H9 (cell line): Measurements from ENCODE around the gene GSN. TPM values are rescaled to one million over a fixed set of nuclear protein-coding genes. Genes with fewer than 3 reads are reported as not detected.

Experiments
- DNase-seq: peaks from one replicate; pipeline ENCODE4 v3.0.0-alpha.2; 2017
- H2AFZ ChIP-seq: one replicate; pipeline ENCODE4 v1.6.1; 2013; ENCODE audit warnings: mild to moderate bottlenecking, low read length, control low read depth, moderate library complexity
- H2AK5ac ChIP-seq: 2 replicates; pipeline ENCODE4 v1.6.1; 2013; ENCODE audit warnings: low read length, control low read depth, mixed read lengths; ENCODE audit not compliant: insufficient read length
- H2BK120ac ChIP-seq: one replicate; pipeline ENCODE4 v1.6.1; 2013; ENCODE audit warnings: low read depth, mild to moderate bottlenecking, low read length, control low read depth, inconsistent platforms; ENCODE audit not compliant: poor library complexity, severe bottlenecking
- H2BK12ac ChIP-seq: 2 replicates; pipeline ENCODE4 v1.6.1; 2013; ENCODE audit warnings: low read length, control low read depth, mixed read lengths, low read depth; ENCODE audit not compliant: insufficient read length
- H2BK15ac ChIP-seq: 2 replicates; pipeline ENCODE4 v1.6.1; 2013; ENCODE audit warnings: low read depth, low read length, control low read depth
- H2BK20ac ChIP-seq: one replicate; pipeline ENCODE4 v1.6.1; 2013; ENCODE audit warnings: low read depth, mild to moderate bottlenecking, low read length, control low read depth, inconsistent platforms; ENCODE audit not compliant: poor library complexity, severe bottlenecking
- H2BK5ac ChIP-seq: 2 replicates; pipeline ENCODE4 v1.6.1; 2013; ENCODE audit warnings: low read length, control low read depth, mixed read lengths; ENCODE audit not compliant: insufficient read length
- H3K14ac ChIP-seq: 2 replicates; pipeline ENCODE4 v1.6.1; 2013; ENCODE audit warnings: low read length, control low read depth; ENCODE audit not compliant: insufficient read depth
- H3K18ac ChIP-seq: 2 replicates; pipeline ENCODE4 v1.6.1; 2013; ENCODE audit warnings: low read depth, mild to moderate bottlenecking, mixed read lengths, low read length, control low read depth; ENCODE audit not compliant: insufficient read length
- H3K23ac ChIP-seq: 2 replicates; pipeline ENCODE4 v1.6.1; 2013; ENCODE audit warnings: low read length, control low read depth, mixed read lengths, low read depth; ENCODE audit not compliant: insufficient read length
- H3K23me2 ChIP-seq: 2 replicates; pipeline ENCODE4 v1.6.1; 2013; ENCODE audit warnings: low read depth, mild to moderate bottlenecking, mixed read lengths, low read length, control low read depth; ENCODE audit not compliant: insufficient read length, poor library complexity, severe bottlenecking
- H3K27ac ChIP-seq: 2 replicates; pipeline ENCODE4 v1.5.1; 2013; ENCODE audit warnings: low read length, control low read depth, mixed read lengths, low read depth; ENCODE audit not compliant: insufficient read length
- H3K27me3 ChIP-seq: 2 replicates; pipeline ENCODE4 v1.6.1; 2013; ENCODE audit warnings: low read length, control low read depth, inconsistent platforms; ENCODE audit not compliant: insufficient read depth
- H3K4ac ChIP-seq: 2 replicates; pipeline ENCODE4 v1.6.1; 2013; ENCODE audit warnings: low read depth, mild to moderate bottlenecking, control low read depth, inconsistent platforms, low read length, moderate library complexity
- H3K4me1 ChIP-seq: 2 replicates; pipeline ENCODE4 v1.6.1; 2013; ENCODE audit warnings: low read length, control low read depth, inconsistent platforms; ENCODE audit not compliant: insufficient read depth
- H3K4me2 ChIP-seq: 2 replicates; pipeline ENCODE4 v1.6.1; 2013; ENCODE audit warnings: low read length, control low read depth, mixed read lengths; ENCODE audit not compliant: insufficient read length, insufficient read depth
- H3K56ac ChIP-seq: 2 replicates; pipeline ENCODE4 v1.6.1; 2013; ENCODE audit warnings: low read depth, mild to moderate bottlenecking, mixed read lengths, low read length, control low read depth; ENCODE audit not compliant: insufficient read length
- H3K79me1 ChIP-seq: 2 replicates; pipeline ENCODE4 v1.6.1; 2013; ENCODE audit warnings: low read depth, mild to moderate bottlenecking, moderate library complexity, low read length, control low read depth, inconsistent platforms; ENCODE audit not compliant: insufficient read depth, poor library complexity, severe bottlenecking
- H3K79me2 ChIP-seq: 2 replicates; pipeline ENCODE4 v1.6.1; 2013; ENCODE audit warnings: low read length, control low read depth, inconsistent platforms; ENCODE audit not compliant: insufficient read depth
- H3K9ac ChIP-seq: 2 replicates; pipeline ENCODE4 v1.6.1; 2013; ENCODE audit warnings: low read length, control low read depth, mixed read lengths; ENCODE audit not compliant: insufficient read length; ENCODE audit errors: extremely low read depth
- H3K9me3 ChIP-seq: one replicate; pipeline ENCODE4 v1.6.1; 2013; ENCODE audit warnings: low read depth, low read length, inconsistent platforms; ENCODE audit not compliant: control insufficient read depth
- H3T11ph ChIP-seq: one replicate; pipeline ENCODE4 v1.6.1; 2013; ENCODE audit warnings: mild to moderate bottlenecking, low read length, control low read depth, inconsistent platforms
- H4K20me1 ChIP-seq: one replicate; pipeline ENCODE4 v1.6.1; 2013; ENCODE audit not compliant: control insufficient read depth, insufficient read length, insufficient read depth
- H4K5ac ChIP-seq: 2 replicates; pipeline ENCODE4 v1.6.1; 2013; ENCODE audit warnings: low read depth, mild to moderate bottlenecking, mixed read lengths, low read length, control low read depth; ENCODE audit not compliant: insufficient read length
- H4K8ac ChIP-seq: replicated peaks from 2 replicates; pipeline ENCODE4 v1.6.1; 2013; ENCODE audit warnings: low read length, control low read depth, mixed read lengths, low read depth; ENCODE audit not compliant: insufficient read length
- H4K91ac ChIP-seq: 2 replicates; pipeline ENCODE4 v1.6.1; 2013; ENCODE audit warnings: low read depth, mild to moderate bottlenecking, moderate library complexity, mixed read lengths, low read length, control low read depth; ENCODE audit not compliant: insufficient read length
- H3K27ac Mint-ChIP-seq, 3 experiments: 2 replicates in 2 of 3; 3 replicates in 1 of 3; pipeline ENCODE4 v1.8.0; 2020 to 2021; ENCODE audit warnings: mixed read lengths in 3 of 3, mild to moderate bottlenecking in 1 of 3, moderate library complexity in 1 of 3
- H3K27me3 Mint-ChIP-seq: 2 replicates; pipeline ENCODE4 v1.8.0; 2021; ENCODE audit warnings: low read depth, mild to moderate bottlenecking, moderate library complexity, mixed read lengths
- H3K36me3 Mint-ChIP-seq, 3 experiments: 2 replicates in 2 of 3; 3 replicates in 1 of 3; pipeline ENCODE4 v1.8.0; 2020 to 2021; ENCODE audit warnings: low read depth in 3 of 3, mixed read lengths in 3 of 3; ENCODE audit not compliant: insufficient read depth in 1 of 3
- H3K4me1 Mint-ChIP-seq, 2 experiments: 2 replicates each; pipeline ENCODE4 v1.8.0; 2020; ENCODE audit warnings: mixed read lengths in 2 of 2
- H3K4me3 Mint-ChIP-seq, 2 experiments: 2 replicates in 1 of 2; 3 replicates in 1 of 2; pipeline ENCODE4 v1.8.0; 2020 to 2021; ENCODE audit warnings: mild to moderate bottlenecking in 2 of 2, mixed read lengths in 2 of 2, moderate library complexity in 1 of 2
- H3K9me3 Mint-ChIP-seq, 2 experiments: 2 replicates in 1 of 2; 3 replicates in 1 of 2; pipeline ENCODE4 v1.8.0; 2020; ENCODE audit warnings: mild to moderate bottlenecking in 2 of 2, mixed read lengths in 2 of 2, moderate library complexity in 1 of 2
- CTCF ChIP-seq: fragments of 200-600 bp; sonication (generic); conservative IDR thresholded peaks from 3 replicates; pipeline ENCODE4 v1.8.0; 2021; ENCODE audit warnings: antibody characterized with exemption, mild to moderate bottlenecking
- WGBS: extraction: QIAGEN DNeasy Blood & Tissue Kit; methylation state at CpG from one replicate; pipeline ENCODE4 v1.1.7; 2013; ENCODE audit warnings: missing lambda C conversion rate, low lambda C conversion rate, mixed read lengths; ENCODE audit not compliant: insufficient read length; ENCODE audit errors: extremely low coverage; 5-methylcytosine and 5-hydroxymethylcytosine counted together
- total RNA-seq: library from RNA; stranded (reverse); gene quantifications from 2 replicates; pipeline ENCODE4 v1.2.1, GENCODE V29; 2021

The GSN gene
- total RNA-seq, 1 experiment from 2014 or later = 14.9 TPM

- H3K4ac ChIP-seq = no peak overlapping the region
- H3K27me3 Mint-ChIP-seq = peaks cover 5% of the 10 kb centered on the region
- H2AFZ ChIP-seq = no peak overlapping the region
- H2BK20ac ChIP-seq = no peak overlapping the region
- H3K4me1 Mint-ChIP-seq = no peaks in the 10 kb centered on the region
- H3K4me3 Mint-ChIP-seq = no peak overlapping the region
- H4K20me1 ChIP-seq = no peaks in the 10 kb centered on the region
- no peak overlapping the region for H2BK15ac ChIP-seq
- H3K18ac ChIP-seq = no peak overlapping the region
- H2BK12ac ChIP-seq = no peak overlapping the region
- H2BK5ac ChIP-seq = no peak overlapping the region
- H3K79me1 ChIP-seq = no peaks in the 10 kb centered on the region
- no peak overlapping the region for H3K14ac ChIP-seq
- no peak overlapping the region for H3K27ac Mint-ChIP-seq
- H3K56ac ChIP-seq = no peak overlapping the region
- H3K23me2 ChIP-seq = no peaks in the 10 kb centered on the region
- no peaks in the 10 kb centered on the region for H3K9me3 Mint-ChIP-seq
- no peaks in the 10 kb centered on the region for H3K79me2 ChIP-seq
- no peak overlapping the region for H3K23ac ChIP-seq
- H4K8ac ChIP-seq = no peak overlapping the region
- no peak overlapping the region for H4K91ac ChIP-seq
- H3T11ph ChIP-seq = no peak overlapping the region
- H3K36me3 Mint-ChIP-seq = peaks cover 0 to 11% (median 9%) of the 10 kb centered on the region in 3 experiments; a peak in 4 of 7 replicates
- no peaks in the 10 kb centered on the region for H3K4me1 ChIP-seq
- WGBS = no CpG with 5 or more reads among the region's 14 CpGs
- H3K9me3 ChIP-seq = no peaks in the 10 kb centered on the region
- H3K27me3 ChIP-seq = no peaks in the 10 kb centered on the region
- no peak overlapping the region for H2BK120ac ChIP-seq
- peak; percentile 40; the same call in 2 of the 3 replicates for TF ChIP-seq CTCF
- no peak overlapping the region for H2AK5ac ChIP-seq
- no peak for DNase-seq
- no peak overlapping the region for H4K5ac ChIP-seq
- H3K4me2 ChIP-seq = no peak overlapping the region
- H3K27ac ChIP-seq = no peak overlapping the region
- H3K9ac ChIP-seq = no peak overlapping the region
Observed at GRCh38 chr9:121331992-121332685, 64.2 kb downstream of the GSN start.
